DMS114 treated with DMSO at 0.1 percent for 48 hours (cell line): ENCODE results near the gene CCDC188.

Experiments
- DNase-seq: peaks from one replicate; lab custom pipeline; 2025; ENCODE audit not compliant: unreplicated experiment; lab: John Stamatoyannopoulos, UW

The CCDC188 gene

GRCh38 chr22:20185750-20186149 is 34.9 kb upstream of the CCDC188 start:
- no peak for DNase-seq

DNA sequence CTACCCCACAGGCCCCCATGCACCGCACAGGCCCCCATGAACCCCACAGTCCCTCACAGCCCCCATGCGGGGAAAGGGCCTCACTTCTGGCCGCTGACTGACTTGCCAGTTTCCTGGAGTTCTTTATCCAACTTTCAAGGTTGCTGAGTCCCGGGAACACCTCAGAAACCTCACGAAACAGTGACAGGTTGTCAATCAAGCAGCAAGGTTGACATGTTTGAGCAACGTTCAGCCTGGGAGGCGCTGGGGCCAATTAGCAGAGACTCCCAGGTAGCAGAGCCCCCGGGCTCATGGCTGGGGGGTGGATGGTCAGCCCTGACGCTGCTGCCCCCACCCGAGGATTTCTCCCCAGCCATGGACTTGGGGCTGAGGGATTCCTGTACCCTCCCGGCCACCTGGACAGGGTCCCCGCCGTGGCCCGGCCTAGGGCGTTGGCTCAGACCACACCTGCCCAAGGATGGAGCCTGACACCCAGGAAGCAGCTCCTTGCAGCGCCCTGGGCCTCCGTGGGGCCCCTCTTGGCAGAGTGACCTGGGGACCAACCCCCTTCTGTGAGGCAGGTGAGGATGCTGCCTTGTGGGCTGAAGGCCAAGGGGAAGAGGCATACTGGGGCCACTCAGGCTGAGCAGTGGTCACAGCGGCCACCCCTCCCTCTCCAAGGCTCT is 33.8 kb upstream of the CCDC188 start:
- no peak for DNase-seq

DNA sequence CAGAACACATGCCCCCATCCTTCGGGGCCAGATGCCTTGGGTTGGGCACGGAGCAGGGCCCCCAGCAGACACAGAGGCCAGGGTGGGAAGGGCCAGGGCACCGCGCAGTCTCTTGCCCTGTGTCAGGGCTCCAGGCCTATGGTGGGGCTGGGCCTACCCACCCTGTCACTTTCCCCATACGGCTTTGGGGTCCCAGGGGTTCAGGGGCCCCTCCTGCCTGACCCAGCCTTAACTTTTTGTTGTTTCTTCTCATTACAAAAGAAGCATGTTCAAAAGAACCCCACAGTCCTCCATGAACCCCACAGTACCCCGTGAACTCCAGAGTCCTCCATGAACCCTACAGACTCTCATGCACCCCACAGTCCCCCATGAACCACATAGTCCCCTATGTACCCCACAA is 33.0 kb upstream of the CCDC188 start:
- DNase-seq, result no peak

GRCh38 chr22:20183101-20183500 is 32.2 kb upstream of the CCDC188 start:
- DNase-seq, result no peak

- DNase-seq, result no peak
Measured at GRCh38 chr22:20182365-20182764, 31.5 kb upstream of the CCDC188 start.

GRCh38 chr22:20181884-20182236 is 31.0 kb upstream of the CCDC188 start:
- DNase-seq, result no peak

- DNase-seq, result no peak
Measured at GRCh38 chr22:20181194-20181883, 30.5 kb upstream of the CCDC188 start.

DNA sequence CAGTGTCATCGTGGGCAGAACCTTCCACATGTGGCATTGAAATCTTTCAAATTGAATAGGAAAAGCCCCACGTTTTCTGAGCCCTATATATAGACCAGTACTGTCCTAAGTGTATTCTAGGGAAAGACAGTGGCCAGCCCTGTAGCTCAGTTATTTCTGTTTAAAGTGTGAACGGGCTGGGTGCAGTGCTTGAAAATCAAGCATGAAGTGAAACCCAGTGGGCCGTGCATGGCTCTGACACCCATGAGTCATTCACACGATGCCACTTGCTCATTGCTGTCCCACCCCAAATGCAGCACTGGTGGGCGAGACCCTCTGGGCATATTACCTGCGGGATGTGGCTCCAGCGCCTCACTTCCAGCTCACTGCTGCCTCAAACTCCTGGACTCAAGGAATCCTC is 29.8 kb upstream of the CCDC188 start:
- no peak for DNase-seq

GRCh38 chr22:20180245-20180630 is 29.4 kb upstream of the CCDC188 start:
- DNase-seq, result no peak

DNA sequence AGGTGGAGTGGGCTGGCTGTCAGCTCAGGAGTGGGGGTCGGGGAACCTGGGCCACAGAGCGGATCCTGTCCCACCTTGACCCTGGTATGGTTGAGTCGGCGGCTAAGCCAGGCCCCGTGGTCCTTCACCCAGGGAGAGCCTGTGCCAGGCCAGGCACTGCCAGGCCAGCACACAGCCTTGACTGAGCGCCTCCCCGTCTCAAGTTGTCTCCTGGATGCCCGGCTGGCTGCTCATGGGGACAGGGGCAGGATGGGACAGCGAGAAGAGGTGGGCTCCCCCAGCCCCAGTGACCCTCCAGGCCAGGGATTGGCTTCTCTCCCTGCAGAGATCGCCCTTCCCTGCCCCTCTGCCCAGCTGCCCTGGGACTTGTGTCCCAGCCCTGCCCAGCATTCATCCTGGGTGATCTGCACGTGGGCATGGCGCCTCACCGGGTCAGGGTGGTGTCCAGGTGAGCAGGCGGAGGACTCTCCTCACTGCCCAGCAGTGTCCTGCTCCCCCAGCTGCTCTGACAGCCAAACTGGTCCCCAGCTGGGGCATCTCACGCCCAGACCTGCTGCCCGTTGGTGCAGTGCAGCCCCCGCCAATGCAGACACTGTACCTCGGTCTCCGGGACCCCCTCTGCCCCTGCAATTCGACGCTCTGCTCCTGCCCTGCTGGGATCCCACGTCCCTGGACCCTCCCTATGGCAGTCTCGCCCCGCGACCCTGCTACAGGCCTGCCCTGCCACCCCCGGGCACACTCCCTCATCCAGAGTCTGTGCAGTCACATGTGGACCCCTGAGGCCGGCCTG is 28.8 kb upstream of the CCDC188 start:
- DNase-seq, result no peak

- DNase-seq, result no peak
Measured at GRCh38 chr22:20178915-20179227, 28.0 kb upstream of the CCDC188 start.

DNA sequence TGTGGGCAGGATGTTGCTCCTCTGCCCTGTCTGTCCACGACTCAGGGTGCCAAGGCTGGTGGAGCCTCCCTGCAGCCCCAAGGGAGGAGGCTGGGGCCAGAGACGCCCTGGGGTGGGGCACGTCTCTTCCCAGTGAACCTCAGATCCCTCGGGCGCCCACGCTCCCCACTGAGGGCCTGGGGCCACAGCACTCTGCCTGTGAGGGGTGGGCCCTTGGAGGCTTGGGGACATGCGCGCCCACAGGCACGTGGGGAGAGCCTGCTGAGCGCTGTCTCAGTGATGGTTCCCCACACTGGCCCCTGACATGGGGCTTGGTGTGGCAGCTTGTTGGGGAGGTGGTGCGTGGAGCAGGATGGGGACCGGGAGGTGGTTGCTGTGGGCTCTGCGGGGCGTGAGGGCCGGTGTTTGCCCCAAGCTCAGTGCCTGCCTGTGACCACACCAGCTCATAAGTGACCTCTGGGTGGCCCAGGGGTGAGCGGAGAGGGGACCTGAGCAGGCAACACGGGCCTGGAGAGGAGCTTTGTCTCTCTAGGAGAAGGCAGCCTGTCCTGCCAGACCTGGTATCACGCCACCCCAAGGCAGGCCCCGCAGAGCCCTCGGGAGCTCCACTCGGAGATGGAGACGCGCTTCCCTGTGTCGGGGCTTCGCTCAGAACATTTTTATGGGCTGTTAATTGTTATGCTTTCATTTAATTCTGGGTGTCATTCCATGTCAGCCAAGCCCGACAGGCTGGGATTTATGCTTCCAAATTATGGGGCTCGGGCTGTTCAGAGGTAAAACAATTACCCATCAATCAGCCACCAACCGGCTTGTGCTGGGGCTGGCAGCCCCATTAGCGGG is 27.4 kb upstream of the CCDC188 start:
- DNase-seq, result no peak

GRCh38 chr22:20177217-20177911 is 26.5 kb upstream of the CCDC188 start:
- no peak for DNase-seq

DNA sequence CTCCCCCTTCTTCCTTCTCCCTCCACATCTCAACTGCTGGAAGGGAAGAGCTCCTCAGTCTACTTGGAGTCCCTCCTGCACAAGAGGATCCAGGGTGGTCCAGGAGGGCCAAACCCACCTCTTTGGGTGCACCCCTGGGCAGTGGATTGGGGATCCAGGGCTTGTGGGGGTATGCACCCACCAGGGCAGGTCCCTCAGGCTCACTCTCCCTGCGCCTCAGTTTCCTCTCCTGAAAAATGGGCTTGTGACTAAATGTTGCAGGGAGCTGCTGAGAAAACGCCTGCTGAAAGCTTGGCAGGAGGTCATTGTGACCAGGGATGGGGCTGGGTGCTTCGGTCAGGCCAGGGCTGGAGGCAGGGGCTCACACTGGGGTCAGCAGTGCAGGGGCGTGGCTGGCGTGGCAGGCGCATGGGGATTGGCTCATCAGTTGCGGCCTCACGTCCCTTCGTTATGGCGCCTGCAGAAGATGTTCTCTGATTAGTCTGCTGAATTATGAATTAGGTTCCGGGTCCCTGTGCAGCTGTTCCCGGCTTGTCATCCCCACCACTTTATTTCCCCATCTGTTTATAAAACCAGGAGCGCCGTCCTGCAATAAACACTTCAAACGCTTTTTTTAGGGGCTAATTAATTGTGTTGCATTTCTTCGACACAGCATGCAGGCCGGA is 25.7 kb upstream of the CCDC188 start:
- DNase-seq, result no peak

DNA sequence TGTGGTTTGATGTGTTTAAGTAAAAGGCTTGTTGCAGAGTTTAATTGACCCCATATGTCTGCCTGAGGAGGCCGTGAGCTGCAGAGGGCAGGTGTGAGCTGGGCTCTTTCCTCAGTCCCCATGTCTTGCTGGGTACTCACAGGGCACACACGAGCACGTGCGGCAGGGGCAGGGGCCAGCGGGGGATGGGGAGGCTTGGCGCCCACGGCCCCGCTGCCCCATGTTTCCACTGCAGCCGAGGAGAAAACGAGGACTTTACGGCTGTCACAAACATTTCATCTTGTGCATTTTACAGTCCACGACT is 24.7 kb upstream of the CCDC188 start:
- DNase-seq, result no peak

DNA sequence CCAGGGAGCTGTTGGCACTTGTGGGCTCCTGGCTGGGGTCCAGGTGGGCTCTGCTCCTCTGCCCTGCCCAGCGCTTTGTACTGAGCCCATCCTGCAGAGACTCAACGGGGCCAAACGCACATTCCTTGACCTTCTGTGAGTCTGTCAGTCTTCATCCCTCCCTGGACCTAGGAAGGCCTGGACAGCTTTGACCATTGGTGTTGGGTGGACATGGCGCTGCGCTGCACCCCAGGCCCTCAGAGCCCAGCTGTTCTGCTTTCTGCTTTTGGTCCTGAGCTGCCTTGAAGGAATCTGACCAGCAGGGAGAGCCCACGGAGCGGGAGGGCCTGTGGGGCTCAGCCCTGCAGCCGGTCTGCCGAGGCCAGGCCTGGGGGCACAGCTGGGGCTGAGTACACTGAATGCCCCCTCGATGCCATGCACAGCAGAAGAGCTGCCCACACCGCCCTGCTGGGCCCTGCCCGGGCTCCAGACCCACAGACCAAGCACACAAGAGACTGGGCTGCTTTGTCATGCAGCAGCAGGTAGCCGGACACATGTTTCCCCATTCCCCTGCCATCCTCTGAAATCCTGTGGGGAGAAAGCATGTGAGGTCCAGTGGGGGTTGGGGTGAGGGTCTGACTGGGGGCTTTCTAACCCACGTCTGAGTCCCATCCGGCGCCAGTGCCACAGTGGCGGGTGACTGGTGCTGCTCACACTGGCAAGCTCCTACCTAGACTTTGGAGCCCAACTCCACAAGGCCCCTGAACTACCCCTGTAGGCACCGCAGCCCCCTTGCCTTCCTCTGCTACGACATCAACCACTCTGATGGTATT is 24.1 kb upstream of the CCDC188 start:
- peak; percentile 31 for DNase-seq

GRCh38 chr22:20173772-20174171 is 22.9 kb upstream of the CCDC188 start:
- DNase-seq, result no peak

GRCh38 chr22:20173246-20173645 is 22.4 kb upstream of the CCDC188 start:
- no peak for DNase-seq

DNA sequence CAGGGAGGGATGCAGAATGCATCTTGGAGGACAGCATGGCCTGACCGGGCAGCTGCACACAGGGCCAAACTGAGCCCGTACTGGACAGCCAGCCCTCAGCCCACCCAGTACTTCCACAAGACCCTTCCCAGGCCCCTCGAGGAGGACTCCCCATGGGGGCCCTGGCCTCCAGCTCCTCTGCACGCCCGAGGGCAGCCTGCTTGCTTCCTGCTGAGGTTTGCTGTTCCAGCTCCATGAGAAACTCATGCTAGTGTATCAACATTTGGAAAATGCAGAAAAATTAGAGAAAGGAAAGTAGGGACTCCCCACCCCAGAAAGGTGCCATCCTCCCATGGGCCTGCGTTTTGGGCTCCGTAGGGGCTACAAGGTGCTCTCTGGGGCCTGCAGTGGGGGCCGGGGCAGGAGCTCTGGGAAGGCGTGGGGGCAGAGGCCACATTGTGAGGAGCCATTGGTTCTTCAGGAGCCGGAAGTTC is 21.3 kb upstream of the CCDC188 start:
- no peak for DNase-seq
